Measurements from ENCODE around the gene HMGCLL1.

The HMGCLL1 gene

DNA sequence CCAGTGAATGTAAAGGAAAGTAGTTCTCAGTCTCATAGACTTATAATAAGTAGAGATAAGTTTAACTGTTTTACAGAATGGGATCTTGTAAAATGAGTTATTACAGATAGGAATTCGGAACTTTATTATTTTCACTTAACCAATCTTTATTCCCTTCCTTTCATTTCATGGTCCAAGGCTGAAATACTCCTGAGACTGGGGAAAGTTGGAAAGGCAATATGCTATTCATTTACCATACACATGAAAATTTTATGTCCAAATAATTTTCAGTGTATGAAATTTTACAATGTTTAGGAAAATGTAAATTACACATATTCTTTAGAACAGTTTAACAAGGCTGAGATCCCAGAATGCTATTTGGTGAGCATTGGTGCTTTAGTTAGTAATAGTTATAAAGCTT, 62.3 kb downstream of the HMGCLL1 start:
- in situ Hi-C loops (cut with HindIII; ENCODE audit: low pct_unique_long_range_greater_than_20kb, low sequenced_read_pairs): no loop called here
- no peak for TF ChIP-seq JUND (IDR thresholded peaks at IDR 0.05; ENCODE audit: low read depth)
- no peak for DNase-seq (ENCODE audit: low read depth in 1 of 2, low spot score in 1 of 2)

GRCh38 chr6:55512904-55513303, 66.1 kb downstream of the HMGCLL1 start:
- peak in 1 of 2 experiments; percentile 13 for DNase-seq (ENCODE audit: low read depth in 1 of 2, low spot score in 1 of 2)
- in situ Hi-C loops (cut with HindIII; ENCODE audit: low pct_unique_long_range_greater_than_20kb, low sequenced_read_pairs): no loop called here

GRCh38 chr6:55511122-55511800, 67.7 kb downstream of the HMGCLL1 start:
- in situ Hi-C loops (cut with HindIII; ENCODE audit: low pct_unique_long_range_greater_than_20kb, low sequenced_read_pairs): no loop called here
- no peak for DNase-seq (ENCODE audit: low read depth in 1 of 2, low spot score in 1 of 2)
- TF ChIP-seq JUND (IDR thresholded peaks at IDR 0.05; ENCODE audit: low read depth): no peak

More at GRCh38 chr6:55512904-55513303, 66.1 kb downstream of the HMGCLL1 start:
- TF ChIP-seq JUND (IDR thresholded peaks at IDR 0.05; ENCODE audit: low read depth): no peak

GRCh38 chr6:55499591-55499990, 79.4 kb downstream of the HMGCLL1 start:
- no peak for TF ChIP-seq JUND (IDR thresholded peaks at IDR 0.05; ENCODE audit: low read depth)
- in situ Hi-C loops (cut with HindIII; ENCODE audit: low pct_unique_long_range_greater_than_20kb, low sequenced_read_pairs): no loop called here

DNA sequence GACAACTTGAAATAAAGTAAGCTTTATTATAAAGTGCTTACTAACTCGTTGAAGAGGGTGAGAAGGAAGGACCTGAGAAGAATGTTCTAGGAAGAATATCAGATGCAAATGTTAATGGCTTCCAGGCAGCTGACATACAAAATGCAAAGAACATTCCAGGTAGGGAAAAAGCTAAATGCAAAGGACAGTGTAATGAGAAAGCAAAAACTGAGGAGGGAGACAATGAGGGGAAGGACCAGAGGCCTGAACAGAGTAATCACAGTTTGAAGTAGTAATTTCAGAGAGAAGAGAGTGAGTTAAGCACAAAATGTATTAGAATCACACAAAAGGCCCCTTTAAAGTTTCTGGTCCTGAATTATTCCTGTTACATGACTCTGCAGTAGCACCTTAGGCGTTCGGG, 81.3 kb downstream of the HMGCLL1 start:
- in situ Hi-C loops (cut with HindIII; ENCODE audit: low pct_unique_long_range_greater_than_20kb, low sequenced_read_pairs): no loop called here
- DNase-seq (ENCODE audit: low read depth in 1 of 2, low spot score in 1 of 2): no peak
- TF ChIP-seq JUND (IDR thresholded peaks at IDR 0.05; ENCODE audit: low read depth): no peak

More at GRCh38 chr6:55499591-55499990, 79.4 kb downstream of the HMGCLL1 start:
- no peak for DNase-seq (ENCODE audit: low read depth in 1 of 2, low spot score in 1 of 2)

DNA sequence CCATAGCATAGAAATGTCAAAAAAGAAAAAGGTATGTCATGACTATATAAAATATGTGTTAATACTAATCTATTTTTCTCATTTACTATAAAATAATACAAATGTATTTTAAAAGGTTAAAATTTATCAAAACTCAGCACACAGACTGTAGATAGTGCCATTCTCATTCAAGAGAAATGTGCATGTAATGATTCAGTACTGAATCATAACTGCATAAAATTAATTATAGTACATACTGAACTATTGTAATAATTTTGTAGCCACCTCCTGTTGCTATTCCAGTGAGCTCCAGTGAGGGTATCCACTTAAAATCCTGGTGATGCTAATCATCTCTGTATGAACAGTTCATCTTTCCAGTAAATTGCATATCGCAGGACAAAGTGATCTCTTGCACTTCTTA, 82.8 kb downstream of the HMGCLL1 start:
- no peak for DNase-seq (ENCODE audit: low read depth in 1 of 2, low spot score in 1 of 2)
- in situ Hi-C loops (cut with HindIII; ENCODE audit: low pct_unique_long_range_greater_than_20kb, low sequenced_read_pairs): no loop called here
- no peak for TF ChIP-seq JUND (IDR thresholded peaks at IDR 0.05; ENCODE audit: low read depth)

- no peak for TF ChIP-seq JUND (IDR thresholded peaks at IDR 0.05; ENCODE audit: low read depth)
- in situ Hi-C loops (cut with HindIII; ENCODE audit: low pct_unique_long_range_greater_than_20kb, low sequenced_read_pairs): no loop called here
- DNase-seq (ENCODE audit: low read depth in 1 of 2, low spot score in 1 of 2): no peak
These were observed 83.7 kb downstream of the HMGCLL1 start for GRCh38 chr6:55495277-55495676.

GRCh38 chr6:55494411-55494810, 84.6 kb downstream of the HMGCLL1 start:
- TF ChIP-seq JUND (IDR thresholded peaks at IDR 0.05; ENCODE audit: low read depth): no peak
- no peak for DNase-seq (ENCODE audit: low read depth in 1 of 2, low spot score in 1 of 2)
- in situ Hi-C loops (cut with HindIII; ENCODE audit: low pct_unique_long_range_greater_than_20kb, low sequenced_read_pairs): no loop called here

DNA sequence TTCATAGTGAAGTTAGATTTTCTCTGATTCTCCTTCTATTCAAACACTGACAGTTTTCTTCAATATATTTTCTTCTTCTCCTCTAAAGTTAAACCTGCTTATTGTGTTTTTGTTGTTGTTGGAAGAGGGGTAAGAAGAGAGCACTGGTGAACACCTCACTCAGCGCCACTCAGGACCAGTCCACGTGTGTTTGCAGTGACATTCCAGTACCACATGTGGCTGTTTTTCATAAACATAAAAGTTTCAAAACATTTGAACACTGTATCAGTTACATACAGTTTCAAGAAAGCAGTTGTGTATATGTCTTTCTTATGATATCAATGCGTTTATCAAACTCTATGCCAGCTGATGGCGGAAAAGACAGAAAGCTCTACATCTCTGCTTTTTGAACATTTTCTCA, 86.7 kb downstream of the HMGCLL1 start:
- in situ Hi-C loops (cut with HindIII; ENCODE audit: low pct_unique_long_range_greater_than_20kb, low sequenced_read_pairs): no loop called here
- TF ChIP-seq JUND (IDR thresholded peaks at IDR 0.05; ENCODE audit: low read depth): no peak

DNA sequence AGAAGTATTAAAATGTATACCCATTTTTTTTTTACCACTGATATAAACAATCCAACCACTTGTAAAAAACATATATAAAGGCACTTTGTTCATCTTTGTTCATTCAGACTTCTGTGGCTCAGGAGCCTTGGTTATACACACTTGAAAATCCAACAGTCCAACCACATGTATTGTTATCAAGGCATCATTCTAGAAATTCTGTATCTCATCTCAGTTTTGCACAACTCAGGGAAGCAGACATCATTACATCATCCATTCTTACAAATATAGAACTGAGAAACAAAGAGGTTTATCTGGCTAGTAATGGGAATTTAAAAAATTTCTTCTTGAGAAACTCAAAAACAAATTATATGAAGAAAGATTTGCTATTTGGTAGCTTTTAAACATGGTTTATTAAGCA, 88.1 kb downstream of the HMGCLL1 start:
- in situ Hi-C loops (cut with HindIII; ENCODE audit: low pct_unique_long_range_greater_than_20kb, low sequenced_read_pairs): no loop called here
- no peak for TF ChIP-seq JUND (IDR thresholded peaks at IDR 0.05; ENCODE audit: low read depth)
- DNase-seq (ENCODE audit: low read depth in 1 of 2, low spot score in 1 of 2): no peak

More for the DNA sequence above, 86.7 kb downstream of the HMGCLL1 start:
- no peak for DNase-seq (ENCODE audit: low read depth in 1 of 2, low spot score in 1 of 2)

DNA sequence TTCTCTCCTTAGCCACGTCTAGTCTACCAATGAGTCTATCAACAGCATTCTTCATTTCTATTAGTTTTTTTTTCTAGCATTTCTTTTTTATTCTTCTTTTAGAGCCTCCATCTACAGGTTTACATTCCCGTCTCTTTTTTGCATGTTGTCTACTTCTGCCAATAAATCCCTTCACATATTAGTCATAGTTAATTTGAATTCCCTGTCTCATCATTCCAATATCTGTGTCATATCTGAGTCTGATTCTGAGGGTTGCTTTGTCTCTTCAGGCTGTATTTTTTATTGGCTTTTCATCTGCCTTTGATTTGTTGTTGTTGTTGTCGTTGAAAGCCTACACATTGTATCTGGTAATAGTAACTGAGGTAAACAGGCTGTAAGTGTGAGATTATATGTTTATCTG, 104.6 kb downstream of the HMGCLL1 start:
- no peak for TF ChIP-seq JUND (IDR thresholded peaks at IDR 0.05; ENCODE audit: low read depth)
- no peak for DNase-seq (ENCODE audit: low read depth in 1 of 2, low spot score in 1 of 2)
- in situ Hi-C loops (cut with HindIII; ENCODE audit: low pct_unique_long_range_greater_than_20kb, low sequenced_read_pairs): no loop called here

DNA sequence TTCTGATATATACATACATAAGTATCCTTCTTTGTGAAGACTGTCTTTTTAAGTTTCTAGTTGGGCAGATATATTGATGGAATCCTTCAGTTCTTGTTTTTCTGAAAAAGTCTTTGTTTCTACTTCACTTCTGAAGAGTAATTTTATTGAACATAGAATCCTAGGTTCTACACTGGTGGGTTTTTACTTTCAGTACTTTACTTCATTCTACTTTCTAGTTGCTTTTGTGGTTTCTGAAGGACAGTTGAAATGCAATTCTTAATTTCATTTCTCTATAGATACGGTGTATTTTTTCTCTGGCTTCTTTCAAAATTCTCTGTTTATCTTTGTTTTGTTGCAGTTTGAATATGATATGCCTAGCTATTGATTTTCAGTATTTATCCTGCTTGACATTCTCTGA, 105.3 kb downstream of the HMGCLL1 start:
- in situ Hi-C loops (cut with HindIII; ENCODE audit: low pct_unique_long_range_greater_than_20kb, low sequenced_read_pairs): no loop called here
- DNase-seq (ENCODE audit: low read depth in 1 of 2, low spot score in 1 of 2): no peak
- no peak for TF ChIP-seq JUND (IDR thresholded peaks at IDR 0.05; ENCODE audit: low read depth)

DNA sequence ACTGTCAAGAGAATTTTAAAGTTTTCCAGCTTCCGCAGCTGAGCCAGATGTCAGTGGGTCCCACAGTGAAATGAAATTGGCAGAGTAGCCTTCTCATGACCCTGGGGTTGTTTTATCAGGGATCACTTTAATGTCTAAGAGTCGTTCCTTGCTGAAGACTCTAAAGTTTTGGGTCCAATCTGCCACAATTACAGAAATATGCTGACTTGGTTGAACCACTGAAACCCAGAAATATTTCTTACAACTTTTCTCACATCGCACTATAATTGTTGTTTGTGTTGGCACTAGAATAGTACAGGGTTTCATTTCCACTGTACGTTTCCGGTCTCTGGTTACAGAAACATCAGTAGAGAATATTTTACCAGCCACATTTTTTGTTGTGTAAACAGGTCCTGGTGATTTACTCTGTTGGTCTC, 109.0 kb downstream of the HMGCLL1 start:
- in situ Hi-C loops (cut with HindIII; ENCODE audit: low pct_unique_long_range_greater_than_20kb, low sequenced_read_pairs): no loop called here
- no peak for TF ChIP-seq JUND (IDR thresholded peaks at IDR 0.05; ENCODE audit: low read depth)
- DNase-seq (ENCODE audit: low read depth in 1 of 2, low spot score in 1 of 2): no peak

DNA sequence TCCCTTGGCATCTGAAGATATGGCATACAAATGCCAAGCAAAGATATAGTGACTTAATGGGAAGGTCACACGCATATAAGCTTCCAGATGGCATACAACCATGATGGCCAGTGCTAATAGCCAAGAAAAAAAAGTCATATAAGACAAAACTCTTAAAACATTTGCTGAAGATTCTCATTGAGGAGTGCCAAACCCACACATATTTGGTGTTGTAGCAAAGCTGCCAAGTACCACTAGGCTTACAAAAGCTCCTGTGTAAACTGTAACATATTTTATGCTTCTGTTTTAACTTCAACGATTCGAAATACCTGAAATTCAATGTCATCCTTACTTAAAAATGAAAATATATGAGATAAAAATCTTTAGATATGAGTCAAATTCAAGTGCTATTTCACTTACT, 123.0 kb downstream of the HMGCLL1 start:
- no peak for TF ChIP-seq JUND (IDR thresholded peaks at IDR 0.05; ENCODE audit: low read depth)
- in situ Hi-C loops (cut with HindIII; ENCODE audit: low pct_unique_long_range_greater_than_20kb, low sequenced_read_pairs): no loop called here
- no peak for DNase-seq (ENCODE audit: low read depth in 1 of 2, low spot score in 1 of 2)
